Trophoblast cell (in vitro differentiated cells and primary cell): ENCODE data around the gene IFITM10.
"Not testable (repeated sequence)": the region's sequence is repeated elsewhere in the genome, so short reads cannot be mapped to it uniquely, and the experiment has no call there.

Source experiments
- DNase-seq, 2 donors: peaks; one replicate each; pipeline ENCODE4 v3.0.0-alpha.2; 2016
- H2AFZ ChIP-seq: 2 replicates; pipeline ENCODE4 v1.6.1; 2013; ENCODE audit warnings: low read length, moderate library complexity, mild to moderate bottlenecking; ENCODE audit not compliant: insufficient read depth, poor library complexity
- H2AK5ac ChIP-seq: 2 replicates; pipeline ENCODE4 v1.6.1; 2013; ENCODE audit warnings: mild to moderate bottlenecking, low read length
- H2BK120ac ChIP-seq: 2 replicates; pipeline ENCODE4 v1.6.1; 2013; ENCODE audit warnings: low read length, mild to moderate bottlenecking, moderate library complexity; ENCODE audit not compliant: insufficient read depth, poor library complexity
- H2BK12ac ChIP-seq: 2 replicates; pipeline ENCODE4 v1.6.1; 2013; ENCODE audit warnings: mild to moderate bottlenecking, low read length, moderate library complexity
- H2BK5ac ChIP-seq: 2 replicates; pipeline ENCODE4 v1.6.1; 2013; ENCODE audit warnings: low read length, low read depth, moderate library complexity, mild to moderate bottlenecking; ENCODE audit not compliant: poor library complexity
- H3K14ac ChIP-seq: 2 replicates; pipeline ENCODE4 v1.6.1; 2013; ENCODE audit warnings: mild to moderate bottlenecking, low read length
- H3K18ac ChIP-seq: 2 replicates; pipeline ENCODE4 v1.6.1; 2013; ENCODE audit warnings: mild to moderate bottlenecking, low read length
- H3K23ac ChIP-seq: 2 replicates; pipeline ENCODE4 v1.6.1; 2013; ENCODE audit warnings: low read length
- H3K27ac ChIP-seq: 2 replicates; pipeline ENCODE4 v1.5.1; 2013; ENCODE audit warnings: low read depth, mild to moderate bottlenecking, inconsistent platforms, low read length, moderate library complexity
- H3K27me3 ChIP-seq: 2 replicates; pipeline ENCODE4 v1.6.1; 2013; ENCODE audit warnings: inconsistent platforms, mild to moderate bottlenecking, low read length, moderate library complexity; ENCODE audit not compliant: insufficient read depth
- H3K36me3 ChIP-seq, 2 experiments: 1 replicate in 1 of 2; 2 replicates in 1 of 2; pipeline ENCODE4 v1.6.1; 2013; ENCODE audit warnings: low read length in 2 of 2, mild to moderate bottlenecking in 2 of 2, moderate library complexity in 1 of 2; ENCODE audit not compliant: insufficient read depth in 2 of 2, control insufficient read depth in 1 of 2
- H3K4ac ChIP-seq: 2 replicates; pipeline ENCODE4 v1.6.1; 2013; ENCODE audit warnings: low read depth, mild to moderate bottlenecking, low read length, moderate library complexity
- H3K4me1 ChIP-seq, 2 experiments: 1 replicate in 1 of 2; 2 replicates in 1 of 2; pipeline ENCODE4 v1.6.1; 2013; ENCODE audit warnings: low read length in 2 of 2, mild to moderate bottlenecking in 2 of 2, moderate library complexity in 1 of 2; ENCODE audit not compliant: insufficient read depth in 2 of 2, control insufficient read depth in 1 of 2
- H3K4me2 ChIP-seq: 2 replicates; pipeline ENCODE4 v1.6.1; 2013; ENCODE audit warnings: inconsistent platforms, mild to moderate bottlenecking, low read length, moderate library complexity
- H3K4me3 ChIP-seq: 2 replicates; pipeline ENCODE4 v1.5.1; 2013; ENCODE audit warnings: mild to moderate bottlenecking, low read depth, low read length, inconsistent platforms
- H3K79me1 ChIP-seq: one replicate; pipeline ENCODE4 v1.6.1; 2013; ENCODE audit warnings: low read length
- H3K79me2 ChIP-seq: 2 replicates; pipeline ENCODE4 v1.6.1; 2013; ENCODE audit warnings: low read length, mild to moderate bottlenecking; ENCODE audit not compliant: control insufficient read depth, insufficient read depth, poor library complexity
- H3K9ac ChIP-seq: 2 replicates; pipeline ENCODE4 v1.6.1; 2013; ENCODE audit warnings: mild to moderate bottlenecking, low read length
- H3K9me3 ChIP-seq: 2 replicates; pipeline ENCODE4 v1.6.1; 2013; ENCODE audit warnings: low read depth, mild to moderate bottlenecking, control low read depth, inconsistent platforms, low read length; ENCODE audit not compliant: insufficient read depth
- H4K12ac ChIP-seq: 2 replicates; pipeline ENCODE4 v1.6.1; 2013; ENCODE audit warnings: low read depth, mild to moderate bottlenecking, low read length, moderate library complexity
- H4K8ac ChIP-seq: 2 replicates; pipeline ENCODE4 v1.6.1; 2013; ENCODE audit warnings: low read depth, mild to moderate bottlenecking, low read length, moderate library complexity
- H4K91ac ChIP-seq: one replicate; pipeline ENCODE4 v1.6.1; 2013; ENCODE audit warnings: low read depth, mild to moderate bottlenecking, low read length, moderate library complexity
- WGBS: extraction: QIAGEN DNeasy Blood & Tissue Kit; methylation state at CpG from one replicate; pipeline ENCODE4 v1.1.7; 2013; ENCODE audit warnings: missing lambda C conversion rate; ENCODE audit not compliant: insufficient read length, insufficient coverage; ENCODE audit errors: extremely low coverage; 5-methylcytosine and 5-hydroxymethylcytosine counted together

Gene IFITM10

GRCh38 chr11:1683904-1684572 is 66.4 kb downstream of the IFITM10 start:
- H3K27ac ChIP-seq, H3K4me3 ChIP-seq: not testable (repeated sequence)
- no CpG with 5 or more reads among the region's 24 CpGs for WGBS

GRCh38 chr11:1683216-1683615 is 67.2 kb downstream of the IFITM10 start:
- not testable (repeated sequence) for H3K4ac ChIP-seq, H3K18ac ChIP-seq, H3K23ac ChIP-seq, H2BK12ac ChIP-seq, H3K27me3 ChIP-seq, H3K36me3 ChIP-seq, H2BK5ac ChIP-seq, H4K12ac ChIP-seq, H3K9ac ChIP-seq, H3K9me3 ChIP-seq, H2AFZ ChIP-seq, H2BK120ac ChIP-seq, H3K79me2 ChIP-seq, H3K4me2 ChIP-seq, H4K91ac ChIP-seq, H3K27ac ChIP-seq, H3K4me3 ChIP-seq, H3K4me1 ChIP-seq, H3K79me1 ChIP-seq, H3K14ac ChIP-seq, DNase-seq, H4K8ac ChIP-seq, H2AK5ac ChIP-seq
- WGBS: no CpG with 5 or more reads among the region's 19 CpGs

More at GRCh38 chr11:1683904-1684572, 66.4 kb downstream of the IFITM10 start:
- H3K4me1 ChIP-seq, H3K9ac ChIP-seq, H3K36me3 ChIP-seq, H2AK5ac ChIP-seq, H3K4me2 ChIP-seq, H3K79me1 ChIP-seq, H4K12ac ChIP-seq, H3K79me2 ChIP-seq, H4K91ac ChIP-seq, H3K27me3 ChIP-seq, H2BK12ac ChIP-seq, H3K14ac ChIP-seq, H3K23ac ChIP-seq, DNase-seq, H2BK5ac ChIP-seq, H2AFZ ChIP-seq, H2BK120ac ChIP-seq, H3K4ac ChIP-seq, H4K8ac ChIP-seq, H3K9me3 ChIP-seq, H3K18ac ChIP-seq: not testable (repeated sequence)
